Fibroblast of lung (primary cell): ENCODE measurements around the gene ATP6V0E1.

Source experiments
- EZH2 ChIP-seq: IDR thresholded peaks from 2 replicates; pipeline ENCODE4 v1.5.1; 2012; ENCODE audit warnings: low read length, control low read depth, mild to moderate bottlenecking; ENCODE audit errors: missing control alignments
- TF ChIP-seq, protein P1 (sequence below), 2 donors: IDR thresholded peaks in 1 of 2; conservative IDR thresholded peaks in 1 of 2; 1 replicate in 1 of 2; 2 replicates in 1 of 2; pipeline ENCODE4 v1.5.1; 2011 to 2012; ENCODE audit warnings: low read length in 2 of 2, control low read depth in 1 of 2, inconsistent platforms in 1 of 2, low read depth in 1 of 2, mild to moderate bottlenecking in 1 of 2

GRCh38 chr5:172990776-172991175 lies 7.2 kb downstream of the ATP6V0E1 start:
- TF ChIP-seq, protein P1, sequence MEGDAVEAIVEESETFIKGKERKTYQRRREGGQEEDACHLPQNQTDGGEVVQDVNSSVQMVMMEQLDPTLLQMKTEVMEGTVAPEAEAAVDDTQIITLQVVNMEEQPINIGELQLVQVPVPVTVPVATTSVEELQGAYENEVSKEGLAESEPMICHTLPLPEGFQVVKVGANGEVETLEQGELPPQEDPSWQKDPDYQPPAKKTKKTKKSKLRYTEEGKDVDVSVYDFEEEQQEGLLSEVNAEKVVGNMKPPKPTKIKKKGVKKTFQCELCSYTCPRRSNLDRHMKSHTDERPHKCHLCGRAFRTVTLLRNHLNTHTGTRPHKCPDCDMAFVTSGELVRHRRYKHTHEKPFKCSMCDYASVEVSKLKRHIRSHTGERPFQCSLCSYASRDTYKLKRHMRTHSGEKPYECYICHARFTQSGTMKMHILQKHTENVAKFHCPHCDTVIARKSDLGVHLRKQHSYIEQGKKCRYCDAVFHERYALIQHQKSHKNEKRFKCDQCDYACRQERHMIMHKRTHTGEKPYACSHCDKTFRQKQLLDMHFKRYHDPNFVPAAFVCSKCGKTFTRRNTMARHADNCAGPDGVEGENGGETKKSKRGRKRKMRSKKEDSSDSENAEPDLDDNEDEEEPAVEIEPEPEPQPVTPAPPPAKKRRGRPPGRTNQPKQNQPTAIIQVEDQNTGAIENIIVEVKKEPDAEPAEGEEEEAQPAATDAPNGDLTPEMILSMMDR (conservative IDR thresholded peaks at IDR 0.05 in 1 of 2, IDR thresholded peaks at IDR 0.05 in 1 of 2; ENCODE audit: low read depth in 1 of 2, low read length in 2 of 2): no peak
- no peak for TF ChIP-seq EZH2
